ENCODE results near the gene AGBL1. TPM values are rescaled to one million over a fixed set of nuclear protein-coding genes. Genes with fewer than 3 reads are reported as not detected.

The AGBL1 gene
- total RNA-seq, 3 donors from 2014 or later (not counting 1 experiment from before 2014, with no cell fraction given) = not detected

DNA sequence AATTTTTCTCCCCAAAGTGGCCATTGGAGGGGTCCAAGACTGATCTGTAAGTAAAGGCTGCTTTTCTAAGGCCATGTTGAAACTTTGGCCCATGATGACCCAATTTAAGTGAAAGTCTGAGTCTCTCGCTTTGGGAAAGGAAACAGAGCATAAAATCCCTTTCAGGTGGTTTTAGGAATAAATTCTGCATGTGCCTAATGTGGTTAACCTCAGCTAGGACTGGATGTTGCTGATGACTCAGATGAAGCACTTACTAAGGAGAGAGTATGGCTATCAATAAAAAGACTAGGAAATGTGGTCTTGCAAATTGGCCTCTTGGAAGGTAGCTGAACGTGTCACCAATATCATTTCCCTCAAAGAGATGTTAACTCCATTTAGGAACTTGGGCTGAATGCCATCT is 458.5 kb downstream of the AGBL1 start:
- Histone ChIP-seq H3K4me1 (ENCODE audit: control insufficient read depth, insufficient read depth, low read length) (no peaks in the 10 kb centered on the region), H3K9me3 (ENCODE audit: control insufficient read depth, insufficient read depth, low read length) (no peaks in the 10 kb centered on the region), H3K4me3 (ENCODE audit: low read length) (no peak overlapping the region), H3K27me3 (ENCODE audit: control insufficient read depth, insufficient read depth, low read length) (no peaks in the 10 kb centered on the region), H3K36me3 (ENCODE audit: control insufficient read depth, insufficient read depth, low read length) (no peaks in the 10 kb centered on the region), H3K27ac (ENCODE audit: low read length) (no peak overlapping the region)
- WGBS (ENCODE audit: insufficient coverage) = 68% methylated on average over 2 of the region's 2 CpGs
- H3K27me3 Mint-ChIP-seq (ENCODE audit: low read depth in 2 of 2) = no peaks in the 10 kb centered on the region
- no peaks in the 10 kb centered on the region for H3K4me1 Mint-ChIP-seq
- TF ChIP-seq, protein P1, sequence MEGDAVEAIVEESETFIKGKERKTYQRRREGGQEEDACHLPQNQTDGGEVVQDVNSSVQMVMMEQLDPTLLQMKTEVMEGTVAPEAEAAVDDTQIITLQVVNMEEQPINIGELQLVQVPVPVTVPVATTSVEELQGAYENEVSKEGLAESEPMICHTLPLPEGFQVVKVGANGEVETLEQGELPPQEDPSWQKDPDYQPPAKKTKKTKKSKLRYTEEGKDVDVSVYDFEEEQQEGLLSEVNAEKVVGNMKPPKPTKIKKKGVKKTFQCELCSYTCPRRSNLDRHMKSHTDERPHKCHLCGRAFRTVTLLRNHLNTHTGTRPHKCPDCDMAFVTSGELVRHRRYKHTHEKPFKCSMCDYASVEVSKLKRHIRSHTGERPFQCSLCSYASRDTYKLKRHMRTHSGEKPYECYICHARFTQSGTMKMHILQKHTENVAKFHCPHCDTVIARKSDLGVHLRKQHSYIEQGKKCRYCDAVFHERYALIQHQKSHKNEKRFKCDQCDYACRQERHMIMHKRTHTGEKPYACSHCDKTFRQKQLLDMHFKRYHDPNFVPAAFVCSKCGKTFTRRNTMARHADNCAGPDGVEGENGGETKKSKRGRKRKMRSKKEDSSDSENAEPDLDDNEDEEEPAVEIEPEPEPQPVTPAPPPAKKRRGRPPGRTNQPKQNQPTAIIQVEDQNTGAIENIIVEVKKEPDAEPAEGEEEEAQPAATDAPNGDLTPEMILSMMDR (IDR thresholded peaks at IDR 0.05) = no peak
- no peak overlapping the region for H3K27ac Mint-ChIP-seq
- DNase-seq (no peak), ATAC-seq (no peak)
- no peak overlapping the region for H3K4me3 Mint-ChIP-seq
- no peaks in the 10 kb centered on the region for H3K36me3 Mint-ChIP-seq
- no peaks in the 10 kb centered on the region for H3K9me3 Mint-ChIP-seq
- intact Hi-C loops (cut with micrococcal nuclease) = no loop called here

DNA sequence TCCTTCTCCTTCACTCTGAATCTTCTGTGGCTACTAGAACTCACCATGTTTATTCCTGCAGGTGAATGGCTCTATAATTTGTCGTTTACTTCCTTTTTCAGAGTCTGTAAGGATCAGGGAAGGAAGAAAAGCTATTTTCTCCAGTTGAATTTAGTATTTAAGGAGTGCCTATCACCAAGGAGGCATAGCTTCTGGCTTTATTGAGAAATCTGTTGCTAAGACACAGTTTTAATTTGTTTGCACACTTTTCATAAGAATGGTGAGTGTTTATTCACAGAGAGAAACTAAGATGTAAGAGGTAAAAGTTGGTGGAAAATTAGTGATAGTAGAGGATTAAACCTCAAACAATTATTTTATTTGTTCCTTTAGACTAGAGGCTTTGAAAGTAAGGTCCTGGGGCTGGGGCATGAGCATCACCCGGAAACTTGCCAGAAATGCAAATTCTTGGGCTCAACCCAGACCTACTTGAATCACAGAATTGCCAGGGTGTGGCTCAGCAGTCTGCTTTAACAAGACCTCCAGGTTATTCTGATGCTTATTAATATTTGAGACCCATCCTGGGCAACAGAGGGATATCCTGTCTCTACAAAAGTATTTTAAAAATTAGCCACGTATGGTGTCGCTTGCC is 461.3 kb downstream of the AGBL1 start:
- H3K27ac Mint-ChIP-seq = no peak overlapping the region
- H3K27me3 ChIP-seq (ENCODE audit: control insufficient read depth, insufficient read depth, low read length) = no peaks in the 10 kb centered on the region
- DNase-seq = no peak
- no peaks in the 10 kb centered on the region for H3K4me1 Mint-ChIP-seq
- no peaks in the 10 kb centered on the region for H3K9me3 ChIP-seq (ENCODE audit: control insufficient read depth, insufficient read depth, low read length)
- TF ChIP-seq, protein P1 (IDR thresholded peaks at IDR 0.05) = no peak
- no peak for ATAC-seq
- no peak overlapping the region for H3K4me3 ChIP-seq (ENCODE audit: low read length)
- H3K27ac ChIP-seq (ENCODE audit: low read length) = no peak overlapping the region
- H3K4me1 ChIP-seq (ENCODE audit: control insufficient read depth, insufficient read depth, low read length) = no peaks in the 10 kb centered on the region
- intact Hi-C loops (cut with micrococcal nuclease) = no loop called here
- H3K27me3 Mint-ChIP-seq (ENCODE audit: low read depth in 2 of 2) = peaks cover 3 to 7% of the 10 kb centered on the region in 2 donors
- WGBS (ENCODE audit: insufficient coverage) = 86% methylated on average over 4 of the region's 4 CpGs
- H3K36me3 ChIP-seq (ENCODE audit: control insufficient read depth, insufficient read depth, low read length) = no peaks in the 10 kb centered on the region
- H3K9me3 Mint-ChIP-seq = peaks cover 3 to 4% of the 10 kb centered on the region in 2 donors
- no peak overlapping the region for H3K4me3 Mint-ChIP-seq
- H3K36me3 Mint-ChIP-seq = no peaks in the 10 kb centered on the region

DNA sequence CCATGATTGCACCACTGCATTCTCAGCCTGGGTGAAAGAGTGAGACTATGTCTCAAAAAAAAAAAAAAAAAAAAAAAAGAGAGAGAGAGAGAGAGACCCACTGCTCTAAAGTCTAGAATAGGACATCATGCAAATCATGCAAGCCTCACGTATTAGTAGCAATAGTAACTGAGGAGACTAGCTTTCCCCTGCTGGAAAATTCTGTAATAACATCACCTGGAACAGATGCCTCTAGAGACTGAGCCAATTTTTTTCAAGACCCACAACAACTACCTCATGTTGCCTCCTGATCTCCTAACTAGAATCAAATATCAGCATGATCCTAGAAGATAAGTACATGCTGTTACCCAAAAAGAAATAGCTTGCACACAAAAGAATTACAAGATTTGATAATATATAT is 461.9 kb downstream of the AGBL1 start:
- H3K4me3 ChIP-seq (ENCODE audit: low read length) = no peak overlapping the region
- ATAC-seq (no peak), DNase-seq (no peak)
- Mint-ChIP-seq H3K27me3 (ENCODE audit: low read depth in 2 of 2) (peaks cover 3 to 7% of the 10 kb centered on the region in 2 donors), H3K36me3 (no peaks in the 10 kb centered on the region), H3K27ac (no peak overlapping the region), H3K9me3 (peaks cover 3 to 4% of the 10 kb centered on the region in 2 donors), H3K4me3 (no peak overlapping the region), H3K4me1 (no peaks in the 10 kb centered on the region)
- no peaks in the 10 kb centered on the region for H3K9me3 ChIP-seq (ENCODE audit: control insufficient read depth, insufficient read depth, low read length)
- TF ChIP-seq, protein P1 (IDR thresholded peaks at IDR 0.05) = no peak
- 88% methylated on average over 1 of the region's 1 CpG for WGBS (ENCODE audit: insufficient coverage)
- no peaks in the 10 kb centered on the region for H3K4me1 ChIP-seq (ENCODE audit: control insufficient read depth, insufficient read depth, low read length)
- no peak overlapping the region for H3K27ac ChIP-seq (ENCODE audit: low read length)
- H3K27me3 ChIP-seq (ENCODE audit: control insufficient read depth, insufficient read depth, low read length) = no peaks in the 10 kb centered on the region
- no peaks in the 10 kb centered on the region for H3K36me3 ChIP-seq (ENCODE audit: control insufficient read depth, insufficient read depth, low read length)
- intact Hi-C loops (cut with micrococcal nuclease) = no loop called here

DNA sequence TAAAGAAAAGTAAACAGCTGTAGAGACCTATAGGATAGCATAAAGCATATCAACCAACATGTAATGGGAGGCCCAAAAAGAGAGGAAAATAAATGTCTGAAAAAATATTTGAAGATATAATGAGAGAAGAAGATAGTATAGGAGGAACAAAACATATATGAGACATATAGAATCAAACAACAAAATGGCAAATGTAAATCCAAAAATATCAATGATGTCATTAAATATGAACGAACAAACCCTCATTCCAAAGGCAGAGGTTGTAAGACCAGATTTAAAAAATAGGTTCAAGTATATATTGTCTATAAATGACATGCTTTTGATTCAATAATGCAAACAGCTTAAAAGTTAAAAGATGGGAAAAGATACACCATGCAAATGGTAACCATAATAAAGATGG is 470.4 kb downstream of the AGBL1 start:
- no peaks in the 10 kb centered on the region for H3K4me1 Mint-ChIP-seq
- no peak for ATAC-seq

More for the DNA sequence above, 470.4 kb downstream of the AGBL1 start:
- Mint-ChIP-seq H3K9me3 (peaks cover 3 to 4% of the 10 kb centered on the region in 2 donors), H3K27me3 (ENCODE audit: low read depth in 2 of 2) (peaks cover 6 to 7% of the 10 kb centered on the region in 2 donors), H3K4me3 (no peak overlapping the region), H3K27ac (no peak overlapping the region), H3K36me3 (no peaks in the 10 kb centered on the region)
- intact Hi-C loops (cut with micrococcal nuclease) = no loop called here
- Histone ChIP-seq H3K27me3 (ENCODE audit: control insufficient read depth, insufficient read depth, low read length) (no peaks in the 10 kb centered on the region), H3K4me1 (ENCODE audit: control insufficient read depth, insufficient read depth, low read length) (no peaks in the 10 kb centered on the region), H3K36me3 (ENCODE audit: control insufficient read depth, insufficient read depth, low read length) (no peaks in the 10 kb centered on the region), H3K4me3 (ENCODE audit: low read length) (no peak overlapping the region), H3K27ac (ENCODE audit: low read length) (no peak overlapping the region), H3K9me3 (ENCODE audit: control insufficient read depth, insufficient read depth, low read length) (no peaks in the 10 kb centered on the region)
- no CpG with 5 or more reads among the region's 1 CpG for WGBS (ENCODE audit: insufficient coverage)
- TF ChIP-seq, protein P1 (IDR thresholded peaks at IDR 0.05) = no peak
- no peak for DNase-seq
